Breast epithelium (tissue), 3 donors: ENCODE results near the gene EFHC2.

Source experiments
- CTCF ChIP-seq, 3 donors: fragments of 450-650 bp; IDR thresholded peaks; one replicate each; pipeline ENCODE4 v1.5.1; 2016 to 2017; ENCODE audit warnings: antibody characterized with exemption in 3 of 3, mild to moderate bottlenecking in 3 of 3, moderate library complexity in 3 of 3
- POLR2AphosphoS5 ChIP-seq, 3 donors: sonication (generic); formaldehyde crosslinking; IDR thresholded peaks; one replicate each; pipeline ENCODE4 v1.6.1; 2017; ENCODE audit warnings: antibody characterized with exemption in 3 of 3

- no peak for TF ChIP-seq CTCF (IDR thresholded peaks at IDR 0.05)
- no peak for TF ChIP-seq POLR2AphosphoS5 (IDR thresholded peaks at IDR 0.05)
Measured at GRCh38 chrX:44157283-44157682, 186.2 kb downstream of the EFHC2 start.
